ENCODE results near the gene CFAP221. TPM values are rescaled to one million over a fixed set of nuclear protein-coding genes. Genes with fewer than 3 reads are reported as not detected.

Gene CFAP221
- polyA plus RNA-seq, 2 of the 4 experiments (the other 2 are of a cell fraction) = 0.17 to 0.30 TPM

- Histone ChIP-seq H3K27ac (no peak overlapping the region), H3K4me3 (no peak overlapping the region), H3K9me3 (peaks cover 17% of the 10 kb centered on the region; the same call in 2 of the 3 replicates), H3K4me1 (peaks cover 11% of the 10 kb centered on the region), H3K4me2 (no peak overlapping the region)
- TF ChIP-seq TP53 (CRISPR knock-in tag; IDR thresholded peaks at IDR 0.05) (no peak), RARB (CRISPR knock-in tag; IDR thresholded peaks at IDR 0.05) (no peak), KDM1A (IDR thresholded peaks at IDR 0.05; ENCODE audit: low read depth) (no peak), HOXB13 (CRISPR knock-in tag; IDR thresholded peaks at IDR 0.05; ENCODE audit: low read depth) (no peak), RFX5 (IDR thresholded peaks at IDR 0.05) (no peak), CBX2 (IDR thresholded peaks at IDR 0.05; ENCODE audit: borderline replicate concordance, low read depth) (no peak), HES2 (IDR thresholded peaks at IDR 0.05) (no peak), HDAC2 (IDR thresholded peaks at IDR 0.05) (no peak), HOXB5 (CRISPR knock-in tag; IDR thresholded peaks at IDR 0.05) (no peak), MAZ (IDR thresholded peaks at IDR 0.05; ENCODE audit: borderline replicate concordance, low read depth, low read length) (no peak), NR3C1 (IDR thresholded peaks at IDR 0.05) (no peak), RNF2 (IDR thresholded peaks at IDR 0.05; ENCODE audit: borderline replicate concordance, low read depth) (no peak), FOSL2 (IDR thresholded peaks at IDR 0.05) (no peak), FOSL2 (CRISPR knock-in tag; IDR thresholded peaks at IDR 0.05) (no peak), CBX8 (IDR thresholded peaks at IDR 0.05) (no peak), MAFK (IDR thresholded peaks at IDR 0.05; ENCODE audit: partially characterized antibody) (no peak), BCL3 (IDR thresholded peaks at IDR 0.05) (no peak), JUNB (IDR thresholded peaks at IDR 0.05) (no peak), JUN (IDR thresholded peaks at IDR 0.05) (no peak), EP300 (IDR thresholded peaks at IDR 0.05) (no peak), MAX (IDR thresholded peaks at IDR 0.05) (no peak)
- DNase-seq (ENCODE audit: low read depth in 1 of 2, low spot score in 1 of 2) (no peak), FAIRE-seq (no peak), ATAC-seq (no peak)
- ChIA-PET CTCF (interaction anchor here (0.8 to 5.1 kb wide), 3 partner anchors 8 to 90 kb away, joined by 3 to 40 read pairs (median 3); no protein-coding TSS in a partner anchor), POLR2A (no interaction called here)
- whole genome bisulfite sequencing (ENCODE audit: missing lambda C conversion rate) = 47% methylated on average over 3 of the region's 4 CpGs
Measured at GRCh38 chr2:119496682-119497081, 47.6 kb upstream of the CFAP221 start.

GRCh38 chr2:119508756-119509155 lies 35.5 kb upstream of the CFAP221 start:
- TF ChIP-seq JUN (IDR thresholded peaks at IDR 0.05) (no peak), SMC3 (IDR thresholded peaks at IDR 0.05) (no peak), CBX8 (IDR thresholded peaks at IDR 0.05) (no peak), BHLHE40 (IDR thresholded peaks at IDR 0.05; ENCODE audit: low read depth, low read length) (no peak), CBX2 (IDR thresholded peaks at IDR 0.05; ENCODE audit: borderline replicate concordance, low read depth) (no peak), KDM5A (IDR thresholded peaks at IDR 0.05) (no peak), RCOR1 (IDR thresholded peaks at IDR 0.05; ENCODE audit: low read depth, low read length) (no peak), REST (IDR thresholded peaks at IDR 0.05) (no peak), ZSCAN20 (CRISPR knock-in tag; IDR thresholded peaks at IDR 0.05) (no peak)
- Histone ChIP-seq H3K9me3 (peaks cover 2% of the 10 kb centered on the region; the same call in 1 of the 3 replicates), H3K4me2 (no peak overlapping the region), H3K4me1 (no peaks in the 10 kb centered on the region), H3K27ac (no peak overlapping the region), H3K4me3 (no peak overlapping the region)
- DNase-seq (ENCODE audit: low read depth in 1 of 2, low spot score in 1 of 2) = no peak
- no peak for FAIRE-seq
- 28% methylated on average over 6 of the region's 6 CpGs for WGBS (ENCODE audit: missing lambda C conversion rate)
- CTCF ChIA-PET = no interaction called here
- ATAC-seq = no peak
- POLR2A ChIA-PET = no interaction called here

Data from A549 (cell line).